DOHH2 (cell line): ENCODE results near the gene SIGLEC12.

Experiments used
- H3F3A ChIP-seq: fragments of 200-600 bp; sonication (generic), shearing (Covaris generic); 2 replicates; pipeline ENCODE4 v1.6.0; 2016; ENCODE audit warnings: antibody characterized with exemption, mild to moderate bottlenecking; ENCODE audit not compliant: control insufficient read depth, insufficient read depth
- H3K27ac ChIP-seq: fragments of 200-600 bp; sonication (generic); 2 replicates; pipeline ENCODE4 v1.5.1; 2014; ENCODE audit warnings: low read depth, mild to moderate bottlenecking, low read length, moderate library complexity
- H3K27me3 ChIP-seq: fragments of 200-600 bp; sonication (generic); 2 replicates; pipeline ENCODE4 v1.6.1; 2014; ENCODE audit warnings: mild to moderate bottlenecking, low read length, mixed read lengths; ENCODE audit not compliant: control insufficient read depth
- H3K36me3 ChIP-seq: fragments of 200-600 bp; sonication (generic); 2 replicates; pipeline ENCODE4 v1.6.1; 2014; ENCODE audit warnings: mild to moderate bottlenecking, low read length, moderate library complexity, mixed read lengths; ENCODE audit not compliant: control insufficient read depth
- H3K4me1 ChIP-seq: fragments of 200-600 bp; sonication (generic); 2 replicates; pipeline ENCODE4 v1.6.1; 2014; ENCODE audit warnings: mild to moderate bottlenecking, low read length, mixed read lengths; ENCODE audit not compliant: control insufficient read depth
- H3K4me2 ChIP-seq: fragments of 200-600 bp; sonication (generic); 2 replicates; pipeline ENCODE4 v1.6.0; 2014; ENCODE audit warnings: mild to moderate bottlenecking, low read length, moderate library complexity
- H3K4me3 ChIP-seq: fragments of 200-600 bp; sonication (generic); 2 replicates; pipeline ENCODE4 v1.5.1; 2014; ENCODE audit warnings: mild to moderate bottlenecking, low read length, mixed read lengths
- H3K79me2 ChIP-seq: fragments of 200-600 bp; sonication (generic); 2 replicates; pipeline ENCODE4 v1.6.1; 2014; ENCODE audit warnings: mild to moderate bottlenecking, low read length, mixed read lengths; ENCODE audit not compliant: control insufficient read depth
- H3K9me2 ChIP-seq: fragments of 200-600 bp; sonication (generic); replicated peaks from 2 replicates; pipeline ENCODE4 v1.6.1; 2014; ENCODE audit warnings: mild to moderate bottlenecking, low read length, mixed read lengths; ENCODE audit not compliant: control insufficient read depth
- H3K9me3 ChIP-seq: fragments of 200-600 bp; sonication (generic); 2 replicates; pipeline ENCODE4 v1.6.1; 2014; ENCODE audit warnings: antibody characterized with exemption, low read length, mixed read lengths; ENCODE audit not compliant: control insufficient read depth, insufficient read depth
- H4K20me1 ChIP-seq: fragments of 200-600 bp; sonication (generic); 2 replicates; pipeline ENCODE4 v1.6.0; 2014; ENCODE audit warnings: low read depth, mild to moderate bottlenecking, antibody characterized with exemption, low read length, moderate library complexity; ENCODE audit not compliant: control insufficient read depth, insufficient read depth
- CTCF ChIP-seq: fragments of 200-600 bp; sonication (generic); IDR thresholded peaks from one replicate; pipeline ENCODE4 v1.5.1; 2014; ENCODE audit warnings: antibody characterized with exemption, mild to moderate bottlenecking, low read depth, low read length; ENCODE audit not compliant: poor library complexity, severe bottlenecking
- EZH2phosphoT487 ChIP-seq: fragments of 200-600 bp; sonication (generic); IDR thresholded peaks from 2 replicates; pipeline ENCODE4 v1.6.1; 2017; ENCODE audit warnings: borderline replicate concordance, mild to moderate bottlenecking, antibody characterized with exemption, low read length, moderate library complexity, mixed read lengths

The SIGLEC12 gene

GRCh38 chr19:51458899-51459505 lies 42.6 kb downstream of the SIGLEC12 start:
- H3K79me2 ChIP-seq, result no peaks in the 10 kb centered on the region
- H3K9me3 ChIP-seq, result no peaks in the 10 kb centered on the region
- no peak overlapping the region for H3K27ac ChIP-seq
- no peaks in the 10 kb centered on the region for H3K9me2 ChIP-seq
- H4K20me1 ChIP-seq, result no peaks in the 10 kb centered on the region
- no peaks in the 10 kb centered on the region for H3F3A ChIP-seq
- no peaks in the 10 kb centered on the region for H3K27me3 ChIP-seq
- no peaks in the 10 kb centered on the region for H3K36me3 ChIP-seq
- peaks cover 5% of the 10 kb centered on the region; the same call in 1 of the 2 replicates for H3K4me1 ChIP-seq
- no peak for TF ChIP-seq CTCF
- no peak for TF ChIP-seq EZH2phosphoT487
- no peak overlapping the region for H3K4me3 ChIP-seq
- no peak overlapping the region for H3K4me2 ChIP-seq

GRCh38 chr19:51458051-51458645 lies 43.5 kb downstream of the SIGLEC12 start, which contains the start of gene SIGLEC8:
SIGLEC8 (minus strand) TSS chr19:51458454; CDS start chr19:51458387, 67 bp downstream.
- TF ChIP-seq CTCF (no peak), EZH2phosphoT487 (no peak)
- Histone ChIP-seq H3K36me3 (no peaks in the 10 kb centered on the region), H3K9me2 (no peaks in the 10 kb centered on the region), H3F3A (no peaks in the 10 kb centered on the region), H3K4me3 (no peak within 1 kb of the TSS), H3K27me3 (no peaks in the 10 kb centered on the region), H3K9me3 (no peaks in the 10 kb centered on the region), H3K4me2 (no peak within 1 kb of the TSS), H3K79me2 (no peaks in the 10 kb centered on the region), H3K27ac (no peak within 1 kb of the TSS), H3K4me1 (peaks cover 5% of the 10 kb centered on the region; the same call in 1 of the 2 replicates), H4K20me1 (no peaks in the 10 kb centered on the region)

- Histone ChIP-seq H3K4me2 (no peak overlapping the region), H3K27ac (no peak overlapping the region), H4K20me1 (no peaks in the 10 kb centered on the region), H3K9me3 (no peaks in the 10 kb centered on the region), H3K4me3 (no peak overlapping the region), H3K79me2 (no peaks in the 10 kb centered on the region), H3K9me2 (no peaks in the 10 kb centered on the region), H3K36me3 (no peaks in the 10 kb centered on the region), H3F3A (no peaks in the 10 kb centered on the region), H3K27me3 (no peaks in the 10 kb centered on the region), H3K4me1 (peaks cover 5% of the 10 kb centered on the region; the same call in 1 of the 2 replicates)
- TF ChIP-seq CTCF (no peak), EZH2phosphoT487 (no peak)
These were observed 44.1 kb downstream of the SIGLEC12 start for GRCh38 chr19:51457351-51458013.
